ENCODE measurements around the gene CXCL12.

The CXCL12 gene

GRCh38 chr10:44416936-44417335 lies 32.0 kb upstream of the CXCL12 start:
- Histone ChIP-seq H3K27ac (replicated peaks) (no peak overlapping the region), H3K4me3 (replicated peaks; ENCODE audit: insufficient read depth, low read length) (no peak overlapping the region), H3K27me3 (ENCODE audit: insufficient read depth, poor library complexity, severe bottlenecking) (no peaks in the 10 kb centered on the region)
- no peak for DNase-seq (ENCODE audit: low read depth in 1 of 2, low spot score in 1 of 2)
- TF ChIP-seq POLR2AphosphoS5 (IDR thresholded peaks at IDR 0.05; ENCODE audit: low read depth) (no peak), SPI1 (IDR thresholded peaks at IDR 0.05; ENCODE audit: borderline replicate concordance, low read depth) (no peak), GABPA (IDR thresholded peaks at IDR 0.05; ENCODE audit: low read depth) (no peak), REST (IDR thresholded peaks at IDR 0.05; ENCODE audit: insufficient replicate concordance, low read depth) (no peak), CTCF (IDR thresholded peaks at IDR 0.05; ENCODE audit: insufficient read depth, low read length) (no peak)

- H3K4me3 ChIP-seq (replicated peaks; ENCODE audit: insufficient read depth, low read length): no peak overlapping the region
Measured at GRCh38 chr10:44416021-44416771, 31.3 kb upstream of the CXCL12 start.

GRCh38 chr10:44415121-44415520 lies 30.2 kb upstream of the CXCL12 start:
- no peak for TF ChIP-seq POLR2AphosphoS5 (IDR thresholded peaks at IDR 0.05; ENCODE audit: low read depth)
- no peak for TF ChIP-seq GABPA (IDR thresholded peaks at IDR 0.05; ENCODE audit: low read depth)
- TF ChIP-seq REST (IDR thresholded peaks at IDR 0.05; ENCODE audit: insufficient replicate concordance, low read depth): no peak
- no peak for TF ChIP-seq SPI1 (IDR thresholded peaks at IDR 0.05; ENCODE audit: borderline replicate concordance, low read depth)
- TF ChIP-seq CTCF (IDR thresholded peaks at IDR 0.05; ENCODE audit: insufficient read depth, low read length): no peak
- Histone ChIP-seq H3K27ac (replicated peaks) (no peak overlapping the region), H3K4me3 (replicated peaks; ENCODE audit: insufficient read depth, low read length) (no peak overlapping the region), H3K27me3 (ENCODE audit: insufficient read depth, poor library complexity, severe bottlenecking) (no peaks in the 10 kb centered on the region)
- DNase-seq (ENCODE audit: low read depth in 1 of 2, low spot score in 1 of 2): no peak

More at GRCh38 chr10:44416021-44416771, 31.3 kb upstream of the CXCL12 start:
- Histone ChIP-seq H3K27ac (replicated peaks) (no peak overlapping the region), H3K27me3 (ENCODE audit: insufficient read depth, poor library complexity, severe bottlenecking) (no peaks in the 10 kb centered on the region)
- TF ChIP-seq REST (IDR thresholded peaks at IDR 0.05; ENCODE audit: insufficient replicate concordance, low read depth) (no peak), SPI1 (IDR thresholded peaks at IDR 0.05; ENCODE audit: borderline replicate concordance, low read depth) (peak; percentile 39; the same call in 1 of the 2 replicates)
- DNase-seq (ENCODE audit: low read depth in 1 of 2, low spot score in 1 of 2): no peak
